GM11168 (cell line): ENCODE data around the gene FKBP10.

Source experiments
- in situ Hi-C: fragments of 300-500 bp; cut with MboI; formaldehyde crosslinking; loops from one replicate; pipeline ENCODE4 v1.12.0; 2022; ENCODE audit warnings: low sequenced_read_pairs; ENCODE audit not compliant: unreplicated experiment

The FKBP10 gene

DNA sequence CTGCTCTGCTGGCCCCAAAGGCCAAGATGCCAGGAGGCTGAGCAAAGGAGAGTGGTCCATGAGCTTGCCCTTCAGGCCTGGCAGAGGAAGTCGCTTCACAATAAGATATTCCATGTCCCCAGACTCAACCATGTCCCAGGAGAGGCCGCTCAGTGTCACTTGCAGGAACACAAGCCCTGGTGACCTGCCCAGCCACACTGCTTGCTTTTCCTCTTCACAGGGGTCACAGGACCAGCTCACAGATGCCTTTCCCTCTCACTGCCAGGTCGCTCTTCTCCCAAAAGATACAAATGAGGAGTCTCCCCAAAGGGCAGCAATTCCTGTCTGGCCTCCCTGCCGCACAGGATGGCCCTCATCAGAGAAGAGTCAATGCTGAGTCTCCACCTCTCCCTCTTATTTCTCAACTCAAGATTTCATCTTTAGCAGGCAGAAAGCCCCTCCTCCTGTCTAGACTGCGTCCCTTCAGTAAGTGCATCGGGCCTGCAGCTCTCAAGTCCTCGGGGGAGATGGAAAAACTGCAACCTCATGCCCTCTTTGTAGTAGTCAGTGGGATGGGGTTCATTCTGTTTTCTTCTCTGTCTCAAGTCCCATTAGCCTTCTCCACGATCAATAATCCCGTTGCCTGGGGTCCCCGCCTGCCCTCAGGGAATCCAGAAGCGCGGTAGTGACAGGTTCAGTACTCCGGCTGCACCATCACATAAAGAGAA, 31.2 kb upstream of the FKBP10 start:
- in situ Hi-C loops, result no loop called here

DNA sequence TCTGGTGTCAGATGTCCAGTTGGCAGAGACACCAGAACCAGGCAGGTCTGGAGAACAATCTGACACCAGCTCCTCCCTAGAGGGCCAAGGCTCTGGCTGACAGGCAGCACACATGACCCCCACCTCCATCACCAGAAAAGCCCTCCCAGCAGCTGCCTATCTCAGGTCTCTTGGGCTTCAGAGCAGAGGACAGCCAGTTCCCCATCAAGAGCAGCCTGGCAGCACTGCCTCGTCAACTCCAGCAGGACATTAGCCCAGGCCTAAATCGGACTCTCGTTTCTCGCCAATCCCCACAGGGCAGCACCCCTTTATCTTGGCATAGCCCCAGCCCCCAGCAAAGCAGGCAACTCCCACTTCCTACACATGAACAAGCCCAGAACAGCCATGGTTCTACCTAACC, 30.7 kb upstream of the FKBP10 start:
- in situ Hi-C loops, result no loop called here

DNA sequence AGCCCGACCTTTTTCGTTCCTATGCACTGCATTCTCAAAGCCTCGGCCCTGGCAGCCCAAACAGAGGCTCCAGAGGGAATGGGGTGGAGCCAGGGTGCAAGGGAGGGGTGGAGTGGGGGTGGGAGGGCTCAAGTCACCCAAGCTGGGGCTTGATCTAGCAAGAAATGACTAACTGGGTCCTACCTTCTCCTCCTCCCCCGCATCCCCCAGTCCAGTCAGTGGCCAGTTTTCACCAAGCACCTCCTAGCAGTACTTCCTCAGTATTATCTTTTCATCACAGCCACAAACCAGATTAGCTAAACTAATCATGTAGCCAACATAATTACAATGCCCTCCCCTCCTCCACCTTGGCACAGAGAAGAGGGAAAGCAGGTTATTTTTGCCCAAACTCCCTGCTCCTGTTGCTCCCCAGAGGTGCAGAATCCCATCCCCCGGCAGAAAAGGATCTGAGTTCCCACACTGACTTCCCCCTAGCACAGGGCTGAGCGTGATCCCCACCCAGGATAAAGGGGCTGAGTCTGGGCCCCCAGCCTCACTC, 28.5 kb upstream of the FKBP10 start:
- in situ Hi-C loops, result no loop called here

DNA sequence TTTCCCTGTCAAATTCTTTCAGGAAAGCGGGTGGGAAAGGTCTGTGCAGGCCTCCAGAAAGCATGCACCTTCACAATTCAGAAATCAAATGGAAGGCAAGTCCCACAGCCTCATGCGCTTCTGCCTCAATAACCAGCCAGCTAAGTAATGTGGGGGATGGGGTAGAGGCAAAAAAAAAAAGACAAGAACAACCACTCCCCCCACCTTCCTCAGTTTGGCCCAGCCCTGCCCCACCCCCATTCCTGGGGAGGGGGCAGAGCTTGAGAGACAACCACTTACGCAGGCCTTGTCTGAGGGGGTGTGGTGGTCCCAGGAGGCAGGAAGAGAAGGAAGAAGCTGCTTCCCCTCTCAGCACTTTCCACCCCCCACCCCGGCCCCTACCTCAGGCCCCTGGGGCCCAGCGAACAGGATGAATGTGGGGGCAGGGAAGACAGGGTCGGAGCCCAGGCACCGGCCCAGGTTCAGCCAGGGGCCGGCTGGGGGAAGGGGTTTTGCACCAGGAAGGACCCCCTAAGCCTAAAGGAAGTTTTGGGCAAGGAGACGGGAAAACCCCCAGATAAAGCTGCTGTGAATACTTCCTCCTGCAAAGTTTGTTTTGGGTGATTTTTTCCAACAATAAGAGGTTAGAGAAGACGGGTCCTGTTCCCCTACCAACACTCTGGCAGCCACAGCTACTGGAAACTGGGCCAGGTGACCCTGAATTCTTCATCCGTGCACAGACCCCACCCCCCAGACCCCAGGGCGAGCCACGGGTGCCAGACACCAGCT, 27.5 kb upstream of the FKBP10 start:
- in situ Hi-C loops, result no loop called here

DNA sequence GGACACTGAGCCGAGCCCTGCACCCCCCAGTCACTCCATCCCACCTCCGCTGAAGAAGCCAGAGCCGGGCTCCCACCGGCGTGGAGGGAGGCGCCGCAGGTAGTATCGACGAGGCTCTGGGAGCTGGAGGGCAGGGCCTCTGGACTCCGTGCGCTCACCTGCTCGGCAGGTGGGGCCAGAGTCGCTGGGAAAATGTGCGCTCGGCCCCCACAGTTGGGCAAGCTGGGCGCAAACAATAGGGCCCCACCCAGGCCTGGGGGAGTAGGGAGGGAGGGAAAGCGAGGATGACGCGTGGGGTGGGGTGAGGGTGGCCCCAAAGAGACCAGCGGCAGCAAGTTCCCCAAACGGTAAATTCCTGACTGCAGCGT, 27.0 kb upstream of the FKBP10 start:
- in situ Hi-C loops, result no loop called here

DNA sequence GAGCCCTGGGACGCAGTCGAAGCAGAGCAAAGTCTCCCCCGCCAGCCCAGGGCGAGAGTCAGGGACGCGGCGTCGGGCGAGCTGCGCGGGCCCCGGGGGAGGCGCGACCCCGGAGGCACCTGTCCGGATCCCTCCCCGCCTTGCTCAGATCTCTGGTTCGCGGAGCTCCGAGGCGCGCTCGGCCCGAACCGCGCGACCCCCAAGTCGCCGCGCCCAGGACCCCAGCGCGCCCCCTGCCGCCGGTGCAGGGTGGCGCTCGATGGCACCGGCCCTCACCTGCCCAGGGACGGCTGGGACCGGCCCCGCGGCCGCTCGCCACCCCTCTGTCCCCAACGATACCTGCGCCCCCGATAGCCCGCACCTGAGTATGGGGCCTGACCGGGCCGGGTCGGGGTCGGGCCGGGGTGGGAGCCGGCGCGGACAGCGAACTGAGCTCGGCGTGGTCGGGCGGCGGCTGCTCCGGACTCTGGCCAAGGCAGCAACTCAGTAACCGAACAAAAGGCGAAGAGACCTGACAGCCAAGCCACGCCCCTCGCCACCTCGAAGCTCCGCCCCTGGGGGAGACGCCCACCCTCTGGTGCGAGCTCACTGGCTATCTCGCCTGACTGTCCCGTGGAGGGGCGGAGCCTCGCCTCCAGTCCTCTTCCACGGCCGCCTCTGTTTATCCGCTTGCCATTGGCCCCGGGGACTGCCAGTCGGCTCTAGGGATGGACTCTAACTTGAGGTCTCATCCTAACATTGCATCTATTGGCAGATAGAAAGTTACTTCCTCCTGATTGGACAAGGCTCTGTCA, 26.4 kb upstream of the FKBP10 start, which contains the start of gene JUP:
TSS of gene JUP (minus strand) at position 485 of the 794 bp plus-strand sequence. CDS start 14,857 bp downstream, outside the sequence.
- in situ Hi-C loops, result no loop called here

DNA sequence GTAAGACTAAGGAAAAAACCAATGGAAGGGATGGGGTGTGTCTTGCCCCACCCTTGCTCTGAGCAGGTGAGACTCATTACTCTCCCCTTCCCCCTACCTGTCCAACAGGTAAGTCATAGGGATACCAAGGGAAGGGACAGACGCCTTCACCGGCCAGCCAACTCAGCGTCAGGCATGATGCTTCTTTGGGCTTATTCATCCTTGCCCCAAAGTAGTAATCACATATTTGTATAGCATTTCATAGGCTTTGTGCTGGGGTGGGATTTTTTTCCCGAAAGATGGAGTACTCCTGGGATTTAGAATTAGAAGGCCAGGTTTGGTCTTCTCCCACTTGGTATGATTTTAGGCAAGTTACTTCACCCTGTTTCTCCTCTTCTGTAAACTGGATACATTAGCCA, 25.8 kb upstream of the FKBP10 start:
- in situ Hi-C loops, result no loop called here

DNA sequence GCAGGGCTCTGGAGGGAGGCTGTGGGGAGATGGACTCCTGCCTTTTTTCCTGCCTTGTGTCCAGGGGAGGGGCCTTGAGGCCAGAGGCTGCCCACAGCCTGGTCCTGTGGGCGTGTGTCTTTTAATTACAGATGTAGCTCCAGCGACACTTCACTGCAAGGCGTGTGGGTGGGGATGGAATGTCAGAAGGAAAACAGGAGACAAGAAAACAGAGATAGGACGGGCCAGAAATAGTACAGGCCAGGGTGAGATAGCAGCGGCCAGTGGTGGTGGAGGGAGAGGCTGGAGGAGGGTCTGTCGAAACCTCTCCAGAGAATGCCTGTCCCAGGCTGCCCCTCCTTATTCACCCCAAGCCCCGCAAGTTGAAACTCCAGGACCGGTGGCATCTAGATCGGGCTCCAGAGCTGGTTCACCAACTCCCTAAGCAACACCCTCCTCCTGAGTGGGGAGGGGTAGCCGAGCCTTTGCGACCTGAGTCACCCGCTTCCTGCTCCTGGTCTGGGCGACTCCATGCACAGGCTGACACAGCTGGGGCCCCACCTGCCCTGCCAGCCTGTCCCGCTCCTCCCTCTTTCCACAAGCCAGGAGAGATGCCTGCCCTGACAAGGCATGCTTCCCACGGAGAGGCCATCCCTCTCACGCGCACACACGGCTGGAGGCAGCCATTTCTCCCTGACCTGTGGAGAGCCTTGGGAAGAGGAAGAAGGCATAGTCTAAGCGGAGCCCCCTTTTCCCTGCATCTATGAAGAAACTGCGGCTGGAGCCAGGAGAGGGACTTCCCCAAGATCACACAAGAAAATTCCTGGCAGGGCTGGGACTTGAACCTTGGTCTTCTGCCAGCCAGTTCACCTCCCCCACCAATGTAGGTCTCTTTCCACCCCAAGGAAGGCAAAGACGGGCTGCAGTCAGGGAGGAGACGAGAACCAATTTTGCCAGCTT, 19.7 kb upstream of the FKBP10 start:
- in situ Hi-C loops, result no loop called here

DNA sequence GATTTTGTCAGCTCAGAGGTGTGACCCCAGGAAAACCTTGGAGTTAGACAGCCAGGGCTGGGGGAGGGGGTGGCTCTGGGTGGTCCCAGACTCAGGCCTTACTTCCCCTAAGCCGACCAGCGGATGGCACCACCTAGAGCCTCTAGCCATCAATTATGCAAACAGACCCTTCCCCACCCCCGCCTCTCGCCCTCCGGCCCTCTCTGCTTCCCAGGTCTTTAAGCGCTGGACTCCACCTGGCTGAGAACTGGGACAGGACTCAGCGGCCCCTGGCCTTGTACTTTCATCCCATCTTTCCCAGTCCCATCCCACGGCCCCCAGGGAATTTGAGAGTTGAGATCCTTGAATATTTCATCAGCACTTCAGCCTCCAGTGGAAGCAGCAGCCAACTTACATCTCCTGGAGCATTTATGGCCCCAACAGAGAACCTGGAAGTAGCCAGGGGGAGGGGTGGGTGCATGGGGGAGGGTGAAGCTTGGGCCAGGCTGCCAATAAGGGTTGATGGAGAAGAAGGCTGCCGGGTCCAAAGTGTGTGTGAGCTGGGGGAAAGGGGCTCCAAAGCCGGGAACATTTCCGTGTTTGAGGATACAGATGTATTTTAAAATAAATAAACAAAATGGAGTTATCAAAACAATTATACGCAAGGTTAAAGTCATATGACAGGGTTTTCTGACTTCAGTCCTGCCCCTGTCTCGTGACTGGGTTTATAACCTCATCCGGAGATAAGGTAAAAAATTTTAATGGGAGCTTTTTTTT, 18.8 kb upstream of the FKBP10 start:
- in situ Hi-C loops, result no loop called here

DNA sequence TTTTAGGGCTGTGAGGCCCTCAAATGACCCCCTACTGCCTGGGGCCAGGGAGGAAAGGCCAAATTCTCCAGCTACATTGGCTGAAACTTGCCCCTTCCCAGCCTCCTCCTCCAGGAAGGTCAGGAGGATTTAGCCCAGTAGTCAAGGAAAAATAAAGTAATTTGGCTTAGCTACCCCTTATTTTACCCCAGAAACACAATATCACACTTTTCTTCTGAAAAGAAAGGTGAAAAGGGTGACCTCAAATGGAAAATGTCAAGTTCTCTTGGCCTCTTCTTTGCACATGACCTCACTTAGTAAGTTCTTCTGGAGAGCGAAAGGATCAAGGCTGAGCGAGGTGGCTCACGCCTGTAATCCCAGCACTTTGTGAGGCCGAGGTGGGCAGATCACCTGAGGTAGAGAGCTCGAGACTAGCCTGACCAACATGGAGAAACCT, 18.2 kb upstream of the FKBP10 start:
- in situ Hi-C loops, result no loop called here

DNA sequence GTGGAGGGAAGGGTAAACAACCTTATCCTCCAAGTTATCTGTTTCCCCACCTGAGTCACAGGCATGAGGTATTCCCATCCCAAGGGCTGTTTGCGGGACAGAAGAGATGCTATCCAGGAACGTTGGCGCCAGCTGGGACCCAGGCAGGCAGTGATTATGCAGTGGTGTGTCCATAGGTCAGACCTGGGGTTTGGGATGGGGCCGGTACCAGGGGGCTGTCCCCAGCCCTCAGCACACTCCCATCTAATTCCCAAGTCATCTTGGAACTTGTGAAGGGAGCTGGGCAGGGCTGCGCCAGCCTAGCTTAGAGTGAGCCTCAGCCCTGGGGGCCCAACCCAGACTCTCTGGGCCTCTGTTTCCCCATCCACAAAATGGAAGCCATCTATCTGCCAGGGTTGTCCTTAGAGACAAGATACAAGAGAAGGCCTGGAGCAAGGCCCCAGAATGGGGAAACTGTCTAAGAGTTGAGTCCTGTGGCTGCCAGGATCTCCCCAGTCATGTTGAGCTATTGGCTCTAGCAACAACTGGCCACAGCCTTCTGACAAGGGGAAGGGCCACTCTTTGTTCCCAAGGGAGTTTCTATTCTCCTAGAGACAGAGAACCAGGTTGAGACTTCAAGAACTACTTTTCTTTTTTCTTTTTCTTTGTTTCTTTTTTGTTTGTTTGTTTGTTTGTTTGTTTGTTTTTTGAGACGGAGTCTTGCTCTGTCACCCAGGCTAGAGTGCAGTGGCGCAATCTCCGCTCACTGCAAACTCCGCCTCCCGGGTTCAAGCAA, 16.5 kb upstream of the FKBP10 start:
- in situ Hi-C loops, result loop anchor here (5.0 kb wide), 1 partner anchor 49 kb away; no protein-coding TSS in a partner anchor

DNA sequence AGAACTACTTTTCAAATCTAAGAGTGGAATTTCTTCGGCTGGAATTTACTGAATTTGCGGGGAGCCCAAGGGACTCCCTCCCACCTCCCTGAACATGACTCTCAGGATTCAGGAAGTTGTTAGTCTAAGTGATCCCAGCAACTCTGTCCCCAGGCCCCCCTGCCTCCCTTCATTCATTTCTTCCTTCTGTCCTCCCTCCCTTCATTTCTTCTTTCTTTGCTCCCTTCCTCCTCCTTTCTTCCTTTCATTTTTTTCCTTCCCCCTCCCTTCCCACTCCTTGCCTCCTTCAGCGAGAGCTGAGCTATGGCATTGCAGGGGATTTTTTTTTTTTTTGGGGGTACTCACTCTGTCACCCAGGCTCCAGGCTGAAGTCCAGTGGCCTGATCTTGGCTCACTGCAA, 15.4 kb upstream of the FKBP10 start:
- in situ Hi-C loops, result loop anchor here (5.0 kb wide), 1 partner anchor 50 kb away; no protein-coding TSS in a partner anchor

DNA sequence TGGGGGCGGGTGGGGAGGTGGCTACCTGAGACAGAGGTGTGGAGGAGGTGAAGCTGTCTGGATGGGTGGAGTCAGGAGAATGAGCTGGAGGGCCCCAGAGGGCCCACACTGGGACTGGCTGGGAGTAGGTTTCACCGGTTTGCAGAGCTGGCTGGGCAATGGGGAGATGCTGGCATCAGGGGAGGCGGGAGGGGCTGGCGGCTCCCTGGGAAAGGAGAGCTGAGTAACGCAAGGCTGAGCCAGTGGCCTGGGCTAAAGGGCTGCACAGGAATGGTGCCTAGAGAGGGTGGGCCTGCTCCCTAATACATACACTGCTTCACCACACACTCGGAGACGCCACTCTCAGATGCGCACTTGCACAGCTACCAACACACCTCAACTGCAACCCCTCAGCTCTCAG, 13.4 kb upstream of the FKBP10 start:
- in situ Hi-C loops, result loop anchor here (5.0 kb wide), 1 partner anchor 52 kb away; no protein-coding TSS in a partner anchor

DNA sequence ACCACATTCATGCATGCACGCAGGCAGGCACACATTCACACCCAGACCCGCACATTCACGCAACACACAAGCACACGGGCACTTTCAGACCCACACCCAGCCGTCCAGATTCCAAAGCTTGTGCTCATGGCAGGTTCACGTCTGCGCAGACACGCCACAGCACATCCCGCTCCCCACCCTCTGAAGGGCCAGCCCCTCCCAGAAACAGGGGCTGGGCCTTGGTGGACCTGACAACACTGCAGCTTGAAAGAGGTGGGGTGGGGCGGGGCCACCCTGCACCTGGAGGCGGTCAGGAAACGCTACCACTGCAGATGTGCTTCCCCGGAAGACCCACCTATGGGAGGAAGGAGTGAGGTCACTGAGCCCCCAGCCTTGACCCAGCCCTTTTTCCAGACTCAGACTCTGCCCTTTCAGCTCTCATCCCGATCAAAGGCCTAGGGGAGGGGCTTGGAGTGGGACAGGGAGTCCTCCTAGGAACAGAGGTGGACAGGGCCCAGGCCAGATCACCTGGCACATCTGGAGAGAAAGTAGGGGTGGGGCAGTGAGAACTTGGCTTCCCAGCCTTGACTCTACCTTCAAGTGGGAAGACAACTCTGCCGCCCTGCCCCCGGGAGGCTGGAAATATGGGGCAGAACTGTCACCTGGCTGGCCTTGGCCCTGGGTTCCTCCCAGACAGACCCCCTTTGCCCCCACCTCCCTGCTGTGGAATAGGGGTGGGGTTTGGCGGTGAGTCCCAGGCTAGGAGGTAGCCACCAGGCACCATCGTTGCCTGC, 12.0 kb upstream of the FKBP10 start:
- in situ Hi-C loops, result no loop called here

DNA sequence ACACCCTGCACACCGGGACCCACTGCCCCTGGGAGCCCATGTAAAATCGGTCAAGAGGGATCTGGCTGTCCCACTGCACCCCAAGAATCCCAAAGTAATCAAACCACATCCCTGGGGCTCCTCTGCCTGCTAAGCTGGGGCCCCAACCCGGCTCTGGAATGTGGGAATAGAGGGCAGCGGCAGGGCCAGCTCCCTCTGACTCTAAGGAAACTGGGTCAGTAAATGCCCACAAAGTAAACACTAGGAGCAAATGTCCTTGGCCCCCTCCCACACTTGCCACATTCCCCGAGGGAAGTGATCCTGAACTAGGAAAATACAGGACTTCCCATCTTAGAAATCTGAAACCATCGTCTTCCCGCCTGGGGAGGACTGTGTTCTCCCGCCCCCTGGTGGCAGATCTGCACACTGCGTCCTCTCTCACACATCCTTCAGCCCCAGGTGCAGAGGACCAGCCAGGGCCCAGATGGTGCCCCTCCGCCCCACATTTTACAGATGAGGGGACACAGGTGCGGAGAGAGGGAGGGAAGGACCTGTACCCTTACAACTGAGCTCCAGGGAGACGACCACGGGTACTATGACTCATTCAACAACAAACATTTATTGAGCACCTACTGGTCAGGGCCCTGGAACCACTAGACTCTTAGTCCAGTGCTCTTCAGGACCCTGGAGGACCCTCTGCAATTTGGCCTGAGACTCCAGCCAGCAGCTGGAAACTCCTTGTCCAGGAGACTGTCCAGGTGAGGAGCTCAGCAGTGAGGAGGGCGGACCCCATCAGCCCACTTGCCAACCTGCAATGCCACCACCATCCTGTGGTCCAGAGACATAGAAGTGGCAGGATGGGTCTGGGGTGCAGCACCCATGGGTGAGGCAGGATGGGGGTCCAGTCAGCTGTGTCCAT, 11.2 kb upstream of the FKBP10 start:
- in situ Hi-C loops, result no loop called here
